ENCODE data around the gene USP30.
"Not testable (repeated sequence)": the region's sequence is repeated elsewhere in the genome, so short reads cannot be mapped to it uniquely, and the experiment has no call there.

DNA sequence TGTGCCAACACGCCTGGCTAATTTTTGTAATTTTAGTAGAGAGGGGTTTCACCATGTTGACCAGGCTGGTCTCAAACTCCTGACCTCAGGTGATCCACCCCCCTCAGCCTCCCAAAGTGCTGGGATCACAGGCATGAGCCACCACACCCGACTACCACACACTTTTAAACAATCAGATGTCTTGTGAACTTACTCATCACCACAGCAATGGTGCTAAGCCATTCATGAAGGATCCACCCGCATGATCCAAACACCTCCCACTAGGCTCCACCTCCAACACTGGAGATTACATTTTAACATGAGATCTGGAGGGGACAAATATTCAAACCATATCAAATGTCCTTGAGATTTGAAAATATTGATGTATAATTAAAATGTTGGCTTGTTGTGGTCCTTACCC is 23.8 kb upstream of the USP30 start:
- TF ChIP-seq POLR2A (IDR thresholded peaks at IDR 0.05; ENCODE audit: low read length); GATA1 (IDR thresholded peaks at IDR 0.05; ENCODE audit: low read depth, low read length): not testable (repeated sequence)
